MM.1S (cell line): Measurements from ENCODE around the gene CADM4.

Experiments used
- CTCF ChIP-seq: fragments of 300-600 bp; sonication (generic); IDR thresholded peaks from 2 replicates; pipeline ENCODE4 v1.5.1; 2016; ENCODE audit warnings: antibody characterized with exemption, low read length, mixed read lengths
- EZH2 ChIP-seq: fragments of 300-600 bp; sonication (generic); optimal IDR thresholded peaks from 2 replicates; pipeline ENCODE3; 2017; ENCODE audit warnings: low read depth, mild to moderate bottlenecking, antibody characterized with exemption, low read length, mixed read lengths
- EZH2phosphoT487 ChIP-seq: fragments of 300-600 bp; sonication (generic); IDR thresholded peaks from 2 replicates; pipeline ENCODE4 v1.6.1; 2018; ENCODE audit warnings: antibody characterized with exemption, low read length

DNA sequence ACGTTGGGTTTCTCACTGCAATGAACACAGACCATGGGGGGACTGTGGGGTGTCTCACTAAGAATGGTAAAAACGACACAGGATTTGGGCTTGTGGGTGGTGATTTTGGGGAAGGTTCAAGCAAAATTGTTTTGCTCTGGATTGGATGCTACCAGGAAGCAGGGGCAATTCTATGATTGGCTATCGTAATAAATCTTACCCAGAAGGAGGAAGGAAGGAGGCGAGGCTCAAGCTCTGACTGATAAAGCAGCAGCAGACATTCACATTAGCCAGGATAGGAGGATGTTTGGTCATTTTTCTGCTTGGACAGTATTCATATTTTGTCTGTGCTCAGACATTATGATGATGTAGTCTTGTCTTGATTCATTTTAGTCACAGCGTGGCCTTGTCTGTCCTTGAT lies 41.8 kb downstream of the CADM4 start:
- TF ChIP-seq CTCF (no peak), EZH2phosphoT487 (no peak), EZH2 (no peak)
